Suprapubic skin (tissue), 4 donors: ENCODE data around the gene COPS2.

Source experiments
- POLR2A ChIP-seq, 2 donors: fragments of 450-650 bp; IDR thresholded peaks; one replicate each; pipeline ENCODE4 v1.6.1; 2017; ENCODE audit warnings: antibody characterized with exemption in 2 of 2, mild to moderate bottlenecking in 2 of 2, moderate library complexity in 2 of 2
- POLR2AphosphoS5 ChIP-seq, 3 donors: sonication (generic); formaldehyde crosslinking; IDR thresholded peaks; one replicate each; pipeline ENCODE4 v1.6.1; 2017; ENCODE audit warnings: antibody characterized with exemption in 3 of 3
- TF ChIP-seq, protein P1 (sequence below), 2 donors: fragments of 200-600 bp in 1 of 2; fragments of 450-650 bp in 1 of 2; sonication (generic) in 1 of 2; IDR thresholded peaks; one replicate each; pipeline ENCODE4 v1.5.1; 2016 to 2019; ENCODE audit warnings: antibody characterized with exemption in 2 of 2, mild to moderate bottlenecking in 1 of 2, moderate library complexity in 1 of 2

DNA sequence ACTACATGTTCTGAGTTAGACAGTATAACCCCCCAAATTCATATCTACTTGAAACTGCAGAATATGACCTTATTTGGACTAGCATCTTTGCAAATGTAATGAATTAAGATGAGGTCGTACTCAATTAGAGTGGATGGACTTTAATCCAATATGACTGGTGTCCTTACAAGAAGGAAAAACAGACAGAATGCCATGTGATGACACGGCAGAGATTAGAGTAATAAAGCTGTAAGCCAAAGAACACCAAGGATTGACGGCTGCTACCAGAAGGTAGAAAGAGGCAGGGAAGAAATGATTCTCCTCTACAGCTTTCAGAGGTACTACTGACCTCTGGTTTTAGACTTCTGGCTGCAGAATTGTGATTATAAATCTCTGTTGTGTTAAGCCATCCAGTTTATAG lies 44.9 kb upstream of the COPS2 start:
- TF ChIP-seq, protein P1, sequence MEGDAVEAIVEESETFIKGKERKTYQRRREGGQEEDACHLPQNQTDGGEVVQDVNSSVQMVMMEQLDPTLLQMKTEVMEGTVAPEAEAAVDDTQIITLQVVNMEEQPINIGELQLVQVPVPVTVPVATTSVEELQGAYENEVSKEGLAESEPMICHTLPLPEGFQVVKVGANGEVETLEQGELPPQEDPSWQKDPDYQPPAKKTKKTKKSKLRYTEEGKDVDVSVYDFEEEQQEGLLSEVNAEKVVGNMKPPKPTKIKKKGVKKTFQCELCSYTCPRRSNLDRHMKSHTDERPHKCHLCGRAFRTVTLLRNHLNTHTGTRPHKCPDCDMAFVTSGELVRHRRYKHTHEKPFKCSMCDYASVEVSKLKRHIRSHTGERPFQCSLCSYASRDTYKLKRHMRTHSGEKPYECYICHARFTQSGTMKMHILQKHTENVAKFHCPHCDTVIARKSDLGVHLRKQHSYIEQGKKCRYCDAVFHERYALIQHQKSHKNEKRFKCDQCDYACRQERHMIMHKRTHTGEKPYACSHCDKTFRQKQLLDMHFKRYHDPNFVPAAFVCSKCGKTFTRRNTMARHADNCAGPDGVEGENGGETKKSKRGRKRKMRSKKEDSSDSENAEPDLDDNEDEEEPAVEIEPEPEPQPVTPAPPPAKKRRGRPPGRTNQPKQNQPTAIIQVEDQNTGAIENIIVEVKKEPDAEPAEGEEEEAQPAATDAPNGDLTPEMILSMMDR (IDR thresholded peaks at IDR 0.05) = no peak
- TF ChIP-seq POLR2A (IDR thresholded peaks at IDR 0.05) (no peak), POLR2AphosphoS5 (IDR thresholded peaks at IDR 0.05) (no peak)
